ENCODE results near the gene P3H2.

DNA sequence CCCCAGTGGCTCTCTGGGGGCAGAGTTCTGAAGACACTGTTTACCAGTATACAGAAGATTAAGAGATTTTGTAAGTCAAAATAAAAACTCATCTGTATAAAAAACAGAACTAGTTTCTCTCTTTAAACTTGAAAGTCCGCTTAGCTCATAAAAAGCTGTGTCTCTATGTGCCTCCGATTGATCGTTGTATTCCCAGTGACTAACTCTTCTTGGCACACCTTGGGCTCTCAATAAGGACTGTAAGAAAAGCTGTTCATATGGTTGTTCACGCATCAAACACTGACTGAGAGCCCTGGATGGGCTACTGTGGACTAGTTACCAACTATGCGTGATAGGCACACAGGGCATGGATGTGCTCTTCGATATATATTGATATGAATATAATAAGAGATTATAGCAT lies 107.9 kb downstream of the P3H2 start:
- TF ChIP-seq, protein P1, sequence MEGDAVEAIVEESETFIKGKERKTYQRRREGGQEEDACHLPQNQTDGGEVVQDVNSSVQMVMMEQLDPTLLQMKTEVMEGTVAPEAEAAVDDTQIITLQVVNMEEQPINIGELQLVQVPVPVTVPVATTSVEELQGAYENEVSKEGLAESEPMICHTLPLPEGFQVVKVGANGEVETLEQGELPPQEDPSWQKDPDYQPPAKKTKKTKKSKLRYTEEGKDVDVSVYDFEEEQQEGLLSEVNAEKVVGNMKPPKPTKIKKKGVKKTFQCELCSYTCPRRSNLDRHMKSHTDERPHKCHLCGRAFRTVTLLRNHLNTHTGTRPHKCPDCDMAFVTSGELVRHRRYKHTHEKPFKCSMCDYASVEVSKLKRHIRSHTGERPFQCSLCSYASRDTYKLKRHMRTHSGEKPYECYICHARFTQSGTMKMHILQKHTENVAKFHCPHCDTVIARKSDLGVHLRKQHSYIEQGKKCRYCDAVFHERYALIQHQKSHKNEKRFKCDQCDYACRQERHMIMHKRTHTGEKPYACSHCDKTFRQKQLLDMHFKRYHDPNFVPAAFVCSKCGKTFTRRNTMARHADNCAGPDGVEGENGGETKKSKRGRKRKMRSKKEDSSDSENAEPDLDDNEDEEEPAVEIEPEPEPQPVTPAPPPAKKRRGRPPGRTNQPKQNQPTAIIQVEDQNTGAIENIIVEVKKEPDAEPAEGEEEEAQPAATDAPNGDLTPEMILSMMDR (IDR thresholded peaks at IDR 0.05; ENCODE audit: borderline replicate concordance, extremely low read depth, low read length, poor library complexity, severe bottlenecking): no peak
- TF ChIP-seq EZH2 (IDR thresholded peaks at IDR 0.05; ENCODE audit: borderline replicate concordance, low read depth, low read length, severe bottlenecking): no peak
